Thyroid gland (tissue), 4 donors: ENCODE results near the gene PWWP2A. TPM values are rescaled to one million over a fixed set of nuclear protein-coding genes. Genes with fewer than 3 reads are reported as not detected.

Experiments used
- DNase-seq, 2 donors: peaks; one replicate each; pipeline ENCODE4 v3.0.0-alpha.2; 2019
- H3K27ac ChIP-seq, 3 donors: fragments of 200-600 bp; sonication (generic); 1 replicate in 2 of 3; 2 replicates in 1 of 3; pipeline ENCODE4 v1.5.1; 2016 to 2019; ENCODE audit warnings: mild to moderate bottlenecking in 1 of 3, moderate library complexity in 1 of 3
- H3K27me3 ChIP-seq: fragments of 200-600 bp; sonication (generic); one replicate; pipeline ENCODE4 v1.5.1; 2019
- H3K36me3 ChIP-seq, 2 donors: fragments of 200-600 bp; sonication (generic); one replicate each; pipeline ENCODE4 v1.5.1; 2016 to 2019
- H3K4me1 ChIP-seq, 2 donors: fragments of 200-600 bp; sonication (generic); one replicate each; pipeline ENCODE4 v1.5.1; 2017 to 2019
- H3K4me3 ChIP-seq, 3 donors: fragments of 200-600 bp; sonication (generic); replicated peaks in 1 of 3; 1 replicate in 2 of 3; 2 replicates in 1 of 3; pipeline ENCODE4 v1.5.1; 2016; ENCODE audit warnings: mild to moderate bottlenecking in 1 of 3
- H3K9me3 ChIP-seq: fragments of 200-600 bp; sonication (generic); one replicate; pipeline ENCODE4 v1.5.1; 2017
- CTCF ChIP-seq, 6 experiments: fragments of 200-600 bp in 3 of 6; fragments of 450-650 bp in 3 of 6; sonication (generic) in 3 of 6; IDR thresholded peaks; one replicate each; pipeline ENCODE4 v1.5.1; 2016 to 2019; ENCODE audit warnings: antibody characterized with exemption in 6 of 6, mild to moderate bottlenecking in 2 of 6, inconsistent platforms in 1 of 6, moderate library complexity in 1 of 6
- POLR2A ChIP-seq, 2 donors: fragments of 450-650 bp; IDR thresholded peaks; one replicate each; pipeline ENCODE4 v1.6.1; 2017; ENCODE audit warnings: antibody characterized with exemption in 2 of 2, mild to moderate bottlenecking in 2 of 2, moderate library complexity in 1 of 2
- WGBS, 2 donors: methylation state at CpG; one replicate each; pipeline ENCODE4 v1.1.5; 2017; 5-methylcytosine and 5-hydroxymethylcytosine counted together
- intact Hi-C: fragments of 100-400 bp; cut with DNase I; formaldehyde crosslinking; loops from one replicate; pipeline ENCODE4 v1.15.1; 2023
- total RNA-seq, 4 donors: library from RNA; depleted of rRNA; stranded (reverse); fragments of >200 nt; gene quantifications; one replicate each; pipeline ENCODE4 v1.2.3, GENCODE V29; 2016

Gene PWWP2A
- total RNA-seq, 4 donors from 2014 or later, result 28.9 to 57.3 (median 38.2) TPM

GRCh38 chr5:160064995-160065614 is 54.1 kb downstream of the PWWP2A start:
- TF ChIP-seq CTCF (IDR thresholded peaks at IDR 0.05) (no peak), POLR2A (IDR thresholded peaks at IDR 0.05) (no peak)
- DNase-seq, result no peak
- Histone ChIP-seq H3K27me3 (no peaks in the 10 kb centered on the region), H3K4me3 (no peak overlapping the region), H3K27ac (no peak overlapping the region), H3K36me3 (peaks cover 17 to 25% of the 10 kb centered on the region in 2 donors), H3K4me1 (no peaks in the 10 kb centered on the region), H3K9me3 (no peaks in the 10 kb centered on the region)
- intact Hi-C loops, result no loop called here
- WGBS, 2 donors, result 83 to 90% methylated on average over 9 of the region's 9 CpGs

- H3K9me3 ChIP-seq, result no peaks in the 10 kb centered on the region
- H3K4me3 ChIP-seq, result no peak overlapping the region
- H3K27me3 ChIP-seq, result no peaks in the 10 kb centered on the region
- DNase-seq, result no peak
- WGBS, 2 donors, result 89 to 100% methylated on average over 1 of the region's 1 CpG
- H3K27ac ChIP-seq, result no peak overlapping the region
- no peak for TF ChIP-seq CTCF (IDR thresholded peaks at IDR 0.05)
- no peak for TF ChIP-seq POLR2A (IDR thresholded peaks at IDR 0.05)
- intact Hi-C loops, result no loop called here
- H3K4me1 ChIP-seq, result no peaks in the 10 kb centered on the region
- H3K36me3 ChIP-seq, result peaks cover 17 to 25% of the 10 kb centered on the region in 2 donors
Measured at GRCh38 chr5:160064417-160064810, 54.8 kb downstream of the PWWP2A start.

GRCh38 chr5:160061770-160062169 is 57.5 kb downstream of the PWWP2A start:
- H3K9me3 ChIP-seq, result no peaks in the 10 kb centered on the region
- 85 to 89% methylated on average over 3 of the region's 3 CpGs for WGBS, 2 donors
- intact Hi-C loops, result no loop called here
- no peak for DNase-seq
- H3K4me3 ChIP-seq, result no peak overlapping the region
- H3K27ac ChIP-seq, result no peak overlapping the region
- no peaks in the 10 kb centered on the region for H3K27me3 ChIP-seq
- TF ChIP-seq POLR2A (IDR thresholded peaks at IDR 0.05) (no peak), CTCF (IDR thresholded peaks at IDR 0.05) (no peak)
- H3K36me3 ChIP-seq, result peaks cover 17 to 25% of the 10 kb centered on the region in 2 donors
- H3K4me1 ChIP-seq, result no peaks in the 10 kb centered on the region

GRCh38 chr5:160060001-160060400 is 59.2 kb downstream of the PWWP2A start:
- Histone ChIP-seq H3K9me3 (no peaks in the 10 kb centered on the region), H3K36me3 (peaks cover 16% of the 10 kb centered on the region in 2 donors), H3K4me3 (no peak overlapping the region), H3K4me1 (no peaks in the 10 kb centered on the region), H3K27ac (no peak overlapping the region), H3K27me3 (no peaks in the 10 kb centered on the region)
- DNase-seq, result no peak
- intact Hi-C loops, result no loop called here
- no peak for TF ChIP-seq POLR2A (IDR thresholded peaks at IDR 0.05)
- TF ChIP-seq CTCF (IDR thresholded peaks at IDR 0.05), result no peak
- 84 to 88% methylated on average over 4 of the region's 4 CpGs for WGBS, 2 donors

- peaks cover 12 to 19% of the 10 kb centered on the region in 2 donors for H3K36me3 ChIP-seq
- H3K4me1 ChIP-seq, result no peaks in the 10 kb centered on the region
- TF ChIP-seq POLR2A (IDR thresholded peaks at IDR 0.05) (no peak), CTCF (IDR thresholded peaks at IDR 0.05) (no peak)
- no peak for DNase-seq
- H3K9me3 ChIP-seq, result no peaks in the 10 kb centered on the region
- intact Hi-C loops, result no loop called here
- H3K27ac ChIP-seq, result no peak overlapping the region
- WGBS, 2 donors, result 94 to 95% methylated on average over 4 of the region's 4 CpGs
- no peak overlapping the region for H3K4me3 ChIP-seq
- no peaks in the 10 kb centered on the region for H3K27me3 ChIP-seq
Measured at GRCh38 chr5:160057256-160057655, 62.0 kb downstream of the PWWP2A start.
